Hematopoietic multipotent progenitor cell (in vitro differentiated cells): Measurements from ENCODE around the gene SCIMP. TPM values are rescaled to one million over a fixed set of nuclear protein-coding genes. Genes with fewer than 3 reads are reported as not detected.
A peak's percentile ranks its signal among the peaks of the same experiment; 100 is the strongest.
"Not testable (repeated sequence)": the region's sequence is repeated elsewhere in the genome, so short reads cannot be mapped to it uniquely, and the experiment has no call there.

Experiments used
- DNase-seq, 3 donors: peaks; one replicate each; pipeline ENCODE4 v3.0.0-alpha.2; 2011 to 2015; ENCODE audit warnings: low read depth in 2 of 3, low spot score in 2 of 3
- total RNA-seq: library from RNA; depleted of rRNA; stranded (reverse); fragments of >200 nt; gene quantifications from one replicate; pipeline ENCODE4 v1.2.3, GENCODE V29; 2012

The SCIMP gene
- total RNA-seq, 1 donor = 0.54 TPM

GRCh38 chr17:5239769-5240168, 5.1 kb upstream of the SCIMP start:
- not testable (repeated sequence) for DNase-seq

GRCh38 chr17:5238333-5238732, 3.7 kb upstream of the SCIMP start:
- DNase-seq = no peak

DNA sequence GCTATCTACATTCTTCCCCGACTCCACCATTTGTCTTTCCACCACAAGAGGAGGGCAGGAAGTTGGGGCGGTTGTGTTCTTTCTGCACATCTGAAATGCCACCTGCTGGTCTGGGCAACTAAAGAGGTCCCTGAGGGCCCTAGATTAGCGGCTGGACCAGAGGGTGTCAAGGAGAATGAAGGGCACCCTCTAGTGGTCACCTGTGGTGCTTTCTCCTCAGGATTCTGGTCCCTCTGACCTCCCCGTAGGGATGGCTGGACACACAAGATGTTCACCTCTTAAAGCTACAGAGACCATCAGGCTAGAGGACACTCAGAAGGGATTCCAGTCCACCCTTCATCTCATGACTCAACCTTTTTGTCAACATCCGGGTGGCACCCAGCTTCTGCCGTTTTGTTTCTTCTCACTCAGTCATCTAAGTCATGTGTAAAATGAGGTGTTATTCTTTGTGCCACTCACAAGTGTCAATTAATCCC, 2.9 kb upstream of the SCIMP start:
- peak in 2 of 3 donors; percentile 62 to 76 for DNase-seq

DNA sequence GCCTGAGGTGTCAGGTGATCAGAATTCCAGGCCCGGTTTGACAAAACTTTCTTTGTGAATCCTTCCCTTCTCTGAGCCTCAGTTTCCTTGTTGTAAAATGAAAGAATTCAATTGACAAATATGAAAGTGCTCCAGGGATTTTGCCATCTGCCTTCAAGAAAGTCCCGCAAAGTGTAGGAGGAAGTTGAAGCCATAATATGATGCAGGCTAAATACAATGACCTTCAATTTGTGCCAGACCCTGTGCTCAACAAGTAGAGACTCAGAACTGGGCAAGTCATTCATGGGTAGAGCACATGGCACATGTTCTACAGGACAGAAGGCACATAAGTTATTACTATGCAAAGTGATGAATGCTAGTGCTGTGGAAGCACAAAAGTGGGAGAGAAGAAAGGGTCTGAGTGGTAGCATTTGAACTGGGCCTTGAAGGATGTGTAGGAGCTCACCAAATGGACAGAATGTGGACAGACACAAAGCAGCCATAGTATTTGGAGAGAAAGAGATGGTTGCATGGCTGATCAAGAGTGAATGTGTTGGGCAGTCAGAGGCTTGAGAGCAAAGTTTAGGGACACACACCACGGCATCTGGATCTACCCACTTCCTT, 2.4 kb upstream of the SCIMP start:
- no peak for DNase-seq

DNA sequence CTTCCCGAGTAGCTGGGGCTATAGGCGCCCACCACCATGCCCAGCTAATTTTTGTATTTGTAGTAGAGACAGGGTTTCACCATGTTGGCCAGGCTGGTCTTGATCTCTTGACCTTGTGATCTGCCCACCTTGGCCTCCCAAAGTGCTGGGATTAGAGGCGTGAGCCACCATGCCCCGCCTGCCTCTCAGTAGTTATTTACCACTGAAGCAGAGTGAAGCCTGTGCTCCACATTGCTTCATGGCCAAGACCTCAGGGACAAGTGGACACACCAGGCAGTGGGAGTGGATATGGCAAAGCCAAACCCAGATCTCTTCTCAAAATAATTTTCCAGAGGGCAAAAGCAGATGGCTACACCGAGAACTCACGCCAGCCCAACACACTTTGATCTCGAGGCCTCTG, 1.2 kb downstream of the SCIMP start:
- not testable (repeated sequence) for DNase-seq

GRCh38 chr17:5226940-5227878, 7.5 kb downstream of the SCIMP start:
- no peak for DNase-seq

GRCh38 chr17:5225668-5226457, 8.8 kb downstream of the SCIMP start:
- DNase-seq = no peak

GRCh38 chr17:5221912-5222311, 12.7 kb downstream of the SCIMP start:
- not testable (repeated sequence) for DNase-seq

GRCh38 chr17:5220074-5220473, 14.6 kb downstream of the SCIMP start:
- no peak for DNase-seq

GRCh38 chr17:5219536-5219935, 15.1 kb downstream of the SCIMP start:
- DNase-seq = no peak

DNA sequence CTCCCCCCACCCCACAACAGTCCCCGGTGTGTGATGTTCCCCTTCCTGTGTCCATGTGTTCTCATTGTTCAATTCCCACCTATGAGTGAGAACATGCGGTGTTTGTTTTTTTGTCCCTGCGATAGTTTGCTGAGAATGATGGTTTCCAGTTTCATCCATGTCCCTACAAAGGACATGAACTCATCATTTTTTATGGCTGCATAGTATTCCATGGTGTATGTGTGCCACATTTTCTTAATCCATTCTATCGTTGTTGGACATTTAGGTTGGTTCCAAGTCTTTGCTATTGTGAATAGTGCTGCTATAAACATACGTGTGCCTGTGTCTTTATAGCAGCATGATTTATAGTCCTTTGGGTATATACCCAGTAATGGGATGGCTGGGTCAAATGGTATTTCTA, 17.1 kb downstream of the SCIMP start:
- not testable (repeated sequence) for DNase-seq

DNA sequence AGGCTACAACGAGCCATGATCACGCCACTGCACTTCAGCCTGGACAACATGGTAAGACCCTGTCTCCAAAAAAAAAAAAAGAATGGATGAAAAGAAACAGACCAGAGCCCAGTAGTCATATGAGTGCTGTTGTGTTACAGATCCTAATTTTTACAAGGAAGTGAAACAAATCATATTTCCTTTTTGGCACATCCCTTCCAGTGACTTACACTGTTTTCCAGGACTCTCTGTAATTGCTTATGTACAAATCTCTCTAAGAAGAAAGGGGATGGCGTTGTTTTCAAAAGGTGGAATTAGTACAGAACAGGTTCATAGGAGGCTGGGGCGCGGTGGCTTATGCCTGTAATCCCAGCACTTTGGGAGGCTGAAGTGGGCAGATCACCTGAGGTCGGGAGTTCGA, 23.2 kb downstream of the SCIMP start:
- no peak for DNase-seq

GRCh38 chr17:5210614-5211252, 23.9 kb downstream of the SCIMP start:
- DNase-seq = no peak

DNA sequence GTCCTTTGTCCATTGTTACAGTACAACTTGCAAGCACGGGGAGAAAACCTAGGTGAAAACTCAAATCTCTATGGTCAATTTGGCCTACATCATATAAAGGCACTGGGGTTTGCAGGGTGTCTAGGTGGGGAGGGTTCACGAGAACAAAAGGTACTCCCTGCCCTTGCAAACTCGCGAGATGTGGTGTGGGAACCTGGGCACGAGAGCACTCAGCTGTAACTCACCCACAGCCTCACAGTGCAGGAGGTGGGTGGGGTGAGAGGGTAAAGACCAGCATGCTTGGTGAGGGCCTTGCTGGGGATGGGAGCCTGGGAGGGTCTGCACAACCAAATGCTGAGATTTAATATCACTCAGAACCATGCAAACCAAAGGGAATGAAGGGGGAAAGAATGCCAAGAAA, 24.6 kb downstream of the SCIMP start:
- no peak for DNase-seq

GRCh38 chr17:5209396-5209795, 25.3 kb downstream of the SCIMP start:
- no peak for DNase-seq

DNA sequence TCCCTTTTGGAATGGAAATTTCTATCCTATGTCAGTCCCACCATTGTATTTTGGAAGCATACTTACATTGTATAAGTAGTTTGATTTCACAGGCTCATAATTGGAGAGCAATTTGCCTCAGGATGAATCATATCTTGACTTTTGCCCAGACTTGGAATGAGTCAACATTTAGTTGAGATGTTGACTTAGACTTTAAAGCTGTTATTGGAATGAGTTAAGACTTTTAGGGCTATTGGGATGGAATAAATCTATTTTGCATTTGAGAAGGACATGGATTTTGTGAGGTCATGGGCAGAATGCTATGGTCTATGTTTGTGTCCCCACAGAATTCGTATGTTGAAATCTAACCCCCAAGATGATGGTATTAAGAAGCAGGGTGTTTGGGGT, 30.8 kb downstream of the SCIMP start:
- no peak for DNase-seq

- DNase-seq = no peak
Observed at GRCh38 chr17:5203178-5203907, 31.3 kb downstream of the SCIMP start.

DNA sequence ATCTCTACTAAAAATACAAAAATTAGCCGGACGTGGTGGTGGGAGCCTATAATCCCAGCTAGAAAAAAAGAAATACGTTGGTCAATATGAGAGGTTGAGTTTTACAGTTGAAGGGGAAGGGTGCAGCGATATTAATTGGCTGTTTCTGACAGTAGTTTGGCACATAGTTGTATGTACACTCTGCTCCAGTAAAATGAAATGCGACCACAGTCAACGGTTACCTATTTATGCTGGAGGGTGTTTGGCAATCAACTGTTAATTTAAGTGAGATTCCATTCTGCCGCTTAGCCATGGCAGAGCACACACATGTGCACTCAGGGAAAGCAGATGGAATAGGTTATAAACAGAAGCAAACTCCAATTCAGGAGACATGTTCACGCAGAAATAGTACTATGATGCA, 33.6 kb downstream of the SCIMP start:
- no peak for DNase-seq

GRCh38 chr17:5200360-5200759, 34.3 kb downstream of the SCIMP start:
- DNase-seq = no peak

DNA sequence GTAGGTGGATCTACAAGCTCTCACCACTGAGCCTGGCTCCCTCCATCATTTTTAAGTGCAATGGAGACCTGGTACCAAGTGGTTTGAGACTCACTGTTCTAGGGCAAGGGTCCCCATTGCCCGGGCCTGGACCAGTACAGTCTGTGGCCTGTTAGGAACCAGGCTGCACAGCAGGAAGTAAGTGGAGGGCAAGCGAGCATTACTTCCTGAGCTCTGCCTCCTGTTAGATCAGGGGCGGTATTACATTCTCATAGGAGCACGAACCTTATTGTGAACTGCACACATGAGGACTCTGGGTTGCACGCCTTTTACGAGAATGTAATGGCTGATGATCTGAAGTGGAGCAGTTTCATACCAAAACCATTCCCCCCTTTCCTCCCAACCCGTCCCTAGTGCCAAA, 36.2 kb downstream of the SCIMP start:
- DNase-seq = no peak
